HG02588 (cell line): ENCODE data around the gene FAM3D.

ENCODE experiments used
- ATAC-seq: cut with Tn5 transposase; IDR thresholded peaks from one replicate; pipeline ENCODE4 v1.9.1; 2021; ENCODE audit warnings: mild to moderate bottlenecking, moderate library complexity; ENCODE audit not compliant: unreplicated experiment

Gene FAM3D

DNA sequence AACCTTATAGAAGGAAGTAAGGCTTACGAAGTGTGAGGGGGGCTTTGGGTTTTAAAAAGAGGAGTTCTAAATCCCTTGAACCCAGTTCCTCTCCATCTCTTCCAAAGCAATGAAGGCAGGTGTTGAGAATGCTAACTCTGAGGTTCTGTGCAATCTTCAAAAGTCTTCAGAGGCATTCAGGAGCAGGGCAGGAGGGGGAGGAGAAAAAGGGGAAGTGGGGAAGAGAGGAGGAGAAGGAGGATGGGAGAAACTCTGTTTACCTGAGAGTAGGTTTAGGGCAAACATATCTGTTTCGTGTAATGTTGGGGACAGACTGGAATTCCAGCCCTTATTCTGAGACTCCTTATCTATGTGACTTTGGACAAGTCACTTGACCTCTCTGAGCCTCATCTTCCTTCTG is 36.9 kb downstream of the FAM3D start:
- no peak for ATAC-seq

DNA sequence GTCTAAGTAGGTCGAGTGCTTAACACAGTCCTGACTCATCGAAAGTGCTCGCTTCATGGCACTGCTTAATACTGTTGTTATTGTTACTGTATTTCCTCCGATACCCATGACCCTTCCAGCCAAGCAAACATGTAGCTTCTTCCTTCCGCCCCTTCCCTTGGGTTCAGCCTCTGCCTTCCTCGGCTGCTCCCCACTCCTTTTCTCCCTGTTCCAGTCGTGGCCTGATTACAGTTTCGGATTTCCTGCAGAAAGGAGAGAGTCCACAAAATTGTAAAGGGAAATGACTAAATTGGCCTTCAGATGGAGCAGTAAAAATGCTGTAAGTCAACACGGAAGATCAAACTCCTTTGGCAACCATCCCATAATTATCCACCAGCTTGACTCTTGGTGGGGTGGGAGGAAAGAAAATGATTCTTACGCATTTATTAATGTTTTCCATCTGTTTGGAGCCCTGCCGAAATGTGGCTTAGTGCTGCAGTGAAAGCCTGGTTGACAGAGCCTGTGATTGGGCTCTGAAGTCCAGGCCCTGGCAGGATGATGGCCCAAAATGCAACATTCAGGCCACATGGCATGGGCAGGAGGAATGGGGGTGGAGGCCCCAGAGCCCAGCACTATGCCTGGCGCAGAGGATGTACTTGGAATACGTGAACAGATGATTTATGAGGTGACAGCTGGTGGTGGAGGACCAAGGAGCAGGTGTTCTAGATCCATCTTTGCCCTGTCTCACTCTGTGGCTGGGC is 37.6 kb downstream of the FAM3D start:
- ATAC-seq: no peak

DNA sequence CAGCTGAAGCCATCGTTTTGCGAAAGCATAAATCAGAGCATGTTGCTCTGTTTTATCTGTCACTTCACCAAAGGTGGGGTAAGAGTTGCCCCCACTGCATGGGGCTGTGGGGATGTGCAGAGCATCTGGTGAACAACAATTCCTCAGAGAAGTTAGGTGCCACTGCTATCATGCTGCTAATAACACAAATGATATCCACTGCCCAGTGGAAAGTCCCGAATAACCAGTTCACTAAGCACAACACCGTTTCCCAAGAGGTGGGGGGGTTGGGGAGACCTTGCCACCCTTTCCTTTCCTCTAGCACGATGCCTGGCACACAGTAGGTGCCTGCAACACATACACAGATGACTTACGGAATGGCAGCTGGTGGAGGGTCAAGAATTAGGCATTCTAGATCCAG is 38.6 kb downstream of the FAM3D start:
- no peak for ATAC-seq

DNA sequence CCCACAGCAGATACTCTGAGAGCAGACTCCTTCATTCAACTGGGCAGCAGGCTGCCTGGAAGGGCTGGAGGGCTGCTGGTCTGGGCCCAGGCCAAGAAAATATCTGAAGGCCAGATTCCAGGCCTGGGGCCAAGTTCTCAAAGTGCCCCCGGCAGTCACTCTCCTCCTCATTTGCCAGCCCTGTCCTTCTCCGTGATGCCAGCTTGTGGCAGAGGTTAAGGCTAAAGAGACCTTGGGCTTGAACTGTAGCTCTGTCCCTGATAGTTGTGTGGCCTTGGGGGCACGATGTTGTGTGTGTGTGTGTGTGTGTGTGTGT is 39.0 kb downstream of the FAM3D start:
- ATAC-seq: no peak

DNA sequence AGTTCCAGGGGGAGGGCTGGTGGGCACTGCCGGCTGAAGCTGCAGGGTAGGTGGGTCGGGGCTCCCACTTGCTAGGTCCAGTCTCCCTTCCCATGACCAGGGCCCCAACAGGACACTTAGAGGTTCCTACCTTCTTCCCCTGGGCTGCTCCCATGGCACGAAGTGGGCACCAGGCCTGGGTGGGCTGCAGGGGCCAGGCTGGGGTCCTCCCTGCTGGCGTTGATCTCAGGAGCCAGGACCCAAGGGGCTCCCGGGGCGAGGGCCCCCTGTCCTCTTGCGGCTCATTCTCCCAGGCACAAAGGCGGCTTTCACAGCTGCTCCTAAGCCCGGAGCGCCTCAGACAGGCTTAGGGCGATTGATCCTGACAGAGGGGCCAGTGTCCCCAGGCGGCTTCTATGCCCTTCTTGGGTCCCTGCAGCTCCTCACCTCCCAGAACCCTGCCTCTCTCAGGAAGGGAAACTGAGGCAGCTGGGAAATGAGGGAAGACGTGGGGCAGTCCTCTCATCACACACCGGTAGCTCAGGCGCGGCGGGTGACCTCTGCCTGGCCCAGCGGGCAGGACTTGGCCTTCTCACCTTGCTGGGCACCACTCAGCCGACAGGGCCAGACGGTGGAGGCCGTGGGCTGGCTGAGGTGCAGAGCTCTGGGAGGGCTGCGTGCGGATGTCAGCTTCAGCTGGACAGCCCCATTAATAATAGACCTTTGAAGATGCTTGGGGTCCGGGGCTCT is 39.6 kb downstream of the FAM3D start:
- ATAC-seq: no peak

DNA sequence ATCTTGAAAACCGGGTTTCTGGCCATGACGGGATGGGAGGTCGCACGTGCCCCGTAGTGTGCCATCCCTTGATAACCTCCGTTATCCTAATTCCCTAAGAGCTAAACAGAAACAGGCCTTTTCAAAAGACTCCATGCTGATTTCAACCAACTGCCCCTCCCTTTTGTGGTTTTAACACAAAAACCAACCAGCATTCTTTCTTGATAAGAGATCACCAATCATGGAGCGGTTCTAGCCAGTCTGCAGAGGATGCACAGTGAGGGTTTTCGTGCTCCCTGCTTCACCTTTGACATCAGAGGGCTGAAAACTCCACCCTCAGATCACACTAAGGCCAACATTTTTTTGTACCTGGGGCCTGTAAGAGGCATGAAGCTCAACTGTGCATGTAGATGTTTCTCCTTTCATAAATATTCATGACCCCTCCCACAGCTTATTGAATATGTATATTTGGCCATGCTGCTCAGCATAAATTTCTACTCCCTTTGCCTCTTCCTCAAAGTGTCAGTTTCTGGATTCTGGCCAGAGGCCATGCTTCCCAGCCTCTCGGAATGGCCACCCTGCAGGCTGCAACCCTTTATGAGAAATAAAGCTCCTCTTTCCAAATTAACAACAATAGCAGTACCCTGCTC is 41.3 kb downstream of the FAM3D start:
- no peak for ATAC-seq

DNA sequence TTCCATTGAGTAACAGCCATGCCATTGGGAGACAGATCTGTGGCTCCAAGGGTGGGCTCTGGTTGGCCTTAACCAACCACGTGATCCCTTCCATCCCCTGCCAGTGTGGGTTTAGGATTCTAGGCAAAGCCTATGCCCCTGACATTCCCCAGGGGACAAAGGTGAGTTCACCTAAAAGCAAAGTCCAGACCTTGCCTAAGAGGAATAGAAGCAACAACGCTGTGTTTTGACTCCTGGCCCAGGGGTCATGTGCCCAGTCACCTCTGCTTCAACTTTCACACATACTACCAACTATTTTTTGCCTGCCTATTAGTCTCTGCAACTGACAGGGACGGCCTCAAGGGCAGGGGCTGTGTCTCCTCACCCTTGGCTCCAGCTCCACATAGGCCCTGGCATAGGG is 42.0 kb downstream of the FAM3D start:
- ATAC-seq: no peak

DNA sequence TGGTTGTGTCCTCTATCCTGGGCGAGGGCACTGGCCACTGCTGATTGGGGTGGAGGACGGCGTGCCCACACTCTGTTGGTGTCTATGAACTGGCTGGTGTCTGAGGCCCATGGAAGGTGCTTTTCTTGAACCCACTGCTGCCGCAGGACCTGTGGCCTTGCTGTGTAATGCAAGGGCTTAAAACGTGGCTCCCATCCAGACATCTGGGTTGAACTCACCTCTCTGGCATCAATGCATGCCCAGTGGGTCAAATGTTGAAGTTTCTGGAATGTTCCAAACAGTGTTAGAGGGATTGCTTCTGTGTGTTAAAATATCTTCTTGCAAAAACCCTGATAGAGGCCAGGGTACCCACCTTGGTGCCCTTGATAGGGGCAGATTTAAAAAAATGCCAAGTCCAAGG is 42.6 kb downstream of the FAM3D start:
- no peak for ATAC-seq

DNA sequence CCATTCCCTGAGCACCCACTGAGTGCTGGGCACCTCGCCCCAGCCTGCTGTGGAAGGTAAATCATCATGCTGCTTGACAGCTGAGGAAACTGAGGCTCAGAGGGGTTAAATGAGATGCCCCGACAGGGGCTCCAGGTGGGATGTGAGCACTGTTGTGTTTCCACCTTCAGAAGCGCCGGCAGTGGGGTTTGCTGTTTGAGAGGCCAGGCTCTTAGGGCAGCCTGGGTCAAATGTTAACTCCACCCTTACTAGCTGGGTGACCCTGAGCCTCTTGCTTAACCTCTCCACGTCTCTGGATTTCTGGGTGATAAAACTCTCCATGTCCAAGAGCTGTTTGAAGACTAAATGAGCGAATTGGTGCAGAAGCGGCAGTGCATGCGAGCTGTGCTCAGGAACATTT is 43.1 kb downstream of the FAM3D start:
- ATAC-seq: no peak

DNA sequence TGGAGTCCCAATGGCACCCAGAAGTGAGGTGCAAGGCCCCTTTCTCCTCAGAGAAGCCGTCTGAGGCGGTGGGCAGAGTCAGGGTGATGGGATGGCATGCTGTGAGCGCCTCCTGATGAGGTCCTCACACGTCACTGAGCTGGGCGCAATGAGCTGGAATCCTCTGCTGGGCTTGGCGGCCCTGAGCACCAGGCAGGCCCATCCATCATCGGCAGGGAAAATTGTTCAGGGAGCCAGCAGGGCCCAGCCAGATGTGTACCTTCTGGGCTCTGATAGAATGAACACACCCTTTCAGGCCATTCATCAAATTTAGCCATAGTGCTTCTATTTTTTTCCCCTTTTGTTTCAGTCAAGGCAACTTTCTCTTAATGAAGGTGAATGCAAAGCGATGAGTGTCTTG is 43.7 kb downstream of the FAM3D start:
- no peak for ATAC-seq

DNA sequence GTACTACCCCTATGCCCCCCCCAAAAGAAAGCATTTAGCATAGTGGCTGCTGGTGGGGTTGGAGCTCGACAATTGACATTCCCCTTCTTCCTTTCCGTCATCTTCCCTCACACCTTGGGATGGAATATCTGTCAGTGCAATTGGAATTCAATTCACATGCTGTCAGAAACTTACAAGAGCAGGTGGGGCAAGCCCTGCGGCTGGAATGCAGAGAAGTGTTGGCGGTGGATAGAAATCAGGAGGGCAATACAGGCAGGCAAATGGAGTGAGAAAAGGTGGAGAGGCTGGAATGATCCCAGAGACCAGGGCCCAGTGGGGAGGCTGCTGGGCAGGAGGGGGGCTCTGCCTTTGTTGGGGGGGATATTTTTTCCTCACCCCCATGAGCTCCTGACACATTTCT is 44.1 kb downstream of the FAM3D start:
- no peak for ATAC-seq

DNA sequence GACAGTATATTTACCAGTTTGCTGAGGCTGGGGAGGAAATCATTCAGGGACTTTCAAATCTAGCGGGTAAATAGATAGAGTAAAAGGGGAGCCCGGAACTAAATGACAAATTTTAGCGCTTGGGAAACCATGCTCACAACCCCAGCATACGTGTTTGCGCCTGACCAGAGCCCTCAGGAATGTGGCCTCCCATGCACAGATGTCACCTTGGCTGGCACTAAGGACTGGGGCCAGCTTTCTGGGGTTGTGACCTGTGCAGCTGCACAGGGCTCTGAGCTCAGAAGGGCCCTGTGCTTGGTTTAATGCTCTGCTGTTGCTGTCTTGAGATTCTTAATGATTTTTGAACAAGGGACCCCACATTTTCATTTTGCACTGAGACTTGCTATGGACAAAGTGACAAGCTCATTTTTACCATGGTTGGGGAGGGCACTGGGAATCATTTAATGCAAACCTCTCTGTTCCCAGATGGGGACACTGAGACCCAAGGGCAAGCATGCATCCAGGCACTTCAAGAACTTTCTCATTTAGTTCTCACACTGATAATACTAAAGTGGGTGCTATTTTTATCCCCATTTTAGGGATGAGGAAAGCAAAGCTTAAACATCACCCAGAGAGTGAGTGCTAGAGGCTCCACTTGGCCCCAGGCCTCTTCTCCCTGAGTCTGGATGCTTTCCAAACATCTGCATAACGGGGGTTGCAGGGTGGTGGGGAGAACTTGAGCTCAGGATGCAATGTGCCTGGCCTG is 45.3 kb downstream of the FAM3D start:
- ATAC-seq: no peak

DNA sequence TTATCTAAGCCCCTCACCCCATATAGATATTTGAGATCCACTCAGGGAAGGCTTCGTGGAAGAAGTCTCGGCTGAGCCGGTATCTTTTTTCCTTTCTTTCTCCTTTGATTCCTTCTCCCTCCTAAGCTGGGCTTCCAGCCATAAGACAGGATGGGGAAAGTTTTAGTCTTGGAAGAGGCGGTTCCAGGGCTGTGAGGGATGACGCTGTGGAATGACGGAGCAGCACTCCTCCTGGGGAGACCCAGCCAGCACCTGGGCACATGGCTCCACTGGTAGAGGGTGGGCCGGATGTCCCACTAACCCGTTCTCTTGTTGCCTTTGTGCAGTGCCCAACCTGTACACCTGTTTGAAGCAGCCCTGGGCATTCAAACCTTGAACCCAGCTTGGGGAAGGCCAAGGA is 46.2 kb downstream of the FAM3D start:
- ATAC-seq: no peak

DNA sequence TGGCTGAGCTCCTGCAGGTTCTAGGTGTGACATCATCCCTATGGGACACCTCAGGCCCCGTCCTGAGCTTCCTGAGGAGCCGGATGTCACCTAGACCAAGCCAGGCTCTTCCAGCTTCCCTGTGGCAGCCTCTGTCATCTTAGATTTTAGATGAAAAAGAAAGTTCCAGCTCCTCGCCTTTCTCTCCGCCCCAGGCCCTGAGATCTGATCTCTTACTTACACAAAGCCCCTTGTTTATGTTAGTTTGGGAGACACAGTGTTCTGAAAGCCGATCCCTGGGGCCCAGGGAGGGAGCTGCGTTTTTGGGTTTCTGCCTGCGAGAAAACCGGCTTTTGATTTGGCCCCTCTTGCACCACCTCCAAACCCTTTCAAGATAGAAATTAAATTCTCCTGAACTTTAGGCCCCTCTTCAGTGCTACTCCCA is 49.2 kb downstream of the FAM3D start:
- ATAC-seq: no peak

DNA sequence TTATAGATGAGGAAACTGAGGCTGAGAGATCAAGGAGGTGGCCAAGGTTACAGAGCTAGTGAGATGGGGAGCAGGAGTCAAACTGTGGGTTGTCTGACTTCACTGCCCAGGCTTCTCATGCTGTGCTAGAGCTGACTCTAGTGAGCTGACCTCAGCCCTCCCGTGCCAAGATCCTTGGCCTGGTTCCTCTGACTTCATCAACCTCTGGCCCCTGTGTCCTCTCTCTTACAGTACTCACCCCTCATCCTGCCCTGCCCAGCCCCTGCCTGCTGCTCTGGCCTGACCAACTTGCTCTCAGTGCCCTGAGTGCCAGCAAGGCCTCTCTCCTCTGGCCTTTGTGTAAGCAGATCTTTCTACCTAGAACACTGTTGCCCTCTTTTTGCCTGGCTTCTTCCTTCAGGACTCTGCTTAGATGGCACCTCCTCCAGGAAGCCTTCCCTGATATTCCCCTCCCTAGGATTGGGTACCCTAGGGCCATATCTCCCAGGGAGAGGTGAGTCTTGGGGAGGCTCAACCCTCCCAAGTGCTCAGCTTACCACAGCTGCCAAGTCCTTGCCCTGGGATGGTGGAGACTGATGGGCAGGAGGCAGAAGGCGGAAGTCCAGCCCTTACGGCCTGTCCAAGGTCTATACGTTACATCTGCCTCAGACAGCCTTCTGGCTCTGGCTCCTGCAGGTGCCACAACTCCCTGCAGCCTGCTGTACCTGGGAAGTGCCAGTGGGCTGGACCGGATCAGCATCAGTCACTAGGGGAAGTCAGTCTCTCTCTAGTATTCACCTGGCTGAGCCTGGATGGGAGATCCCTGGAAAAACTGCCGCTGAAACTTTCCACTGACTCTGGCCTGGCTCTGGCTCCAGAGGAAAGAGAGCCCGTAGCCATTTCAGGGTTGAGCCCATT is 53.1 kb downstream of the FAM3D start:
- no peak for ATAC-seq

DNA sequence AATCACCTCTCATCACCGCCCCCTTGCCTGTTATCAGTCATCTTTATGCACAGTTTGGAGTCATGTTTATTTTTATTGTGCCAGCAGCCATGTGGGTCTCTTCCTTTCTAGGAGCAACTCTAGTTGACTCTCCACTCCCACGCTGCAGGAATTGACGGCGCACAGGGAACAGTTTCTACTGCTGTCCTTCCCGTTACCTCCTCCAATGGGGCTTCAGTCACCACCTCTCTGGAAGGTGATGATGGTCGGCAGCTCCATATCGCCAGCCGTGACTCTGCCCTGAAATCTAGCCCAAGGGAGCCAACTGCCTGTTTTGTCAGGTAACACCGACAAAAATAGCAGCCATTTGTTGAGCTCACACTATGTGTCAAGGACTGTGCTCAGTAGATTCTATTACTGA is 53.7 kb downstream of the FAM3D start:
- ATAC-seq: no peak

DNA sequence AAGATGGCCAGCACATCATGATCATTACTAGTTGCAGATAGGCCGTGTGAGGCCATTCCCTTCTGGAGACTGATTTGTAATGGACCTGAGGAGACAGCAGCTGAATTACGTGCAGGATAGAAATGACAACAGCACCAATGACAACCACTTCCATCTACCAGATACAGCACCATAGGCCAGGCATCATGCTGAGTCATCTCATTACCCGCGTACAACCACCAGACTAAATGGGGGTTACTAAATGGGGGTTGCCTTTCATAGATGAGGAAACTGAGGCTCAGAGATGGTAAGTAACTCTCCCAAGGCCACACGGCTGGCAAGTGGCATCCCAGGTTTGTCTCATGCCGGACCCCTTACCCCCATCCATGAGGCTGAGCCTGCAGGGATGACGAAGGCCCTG is 56.6 kb downstream of the FAM3D start:
- ATAC-seq: peak; percentile 49

DNA sequence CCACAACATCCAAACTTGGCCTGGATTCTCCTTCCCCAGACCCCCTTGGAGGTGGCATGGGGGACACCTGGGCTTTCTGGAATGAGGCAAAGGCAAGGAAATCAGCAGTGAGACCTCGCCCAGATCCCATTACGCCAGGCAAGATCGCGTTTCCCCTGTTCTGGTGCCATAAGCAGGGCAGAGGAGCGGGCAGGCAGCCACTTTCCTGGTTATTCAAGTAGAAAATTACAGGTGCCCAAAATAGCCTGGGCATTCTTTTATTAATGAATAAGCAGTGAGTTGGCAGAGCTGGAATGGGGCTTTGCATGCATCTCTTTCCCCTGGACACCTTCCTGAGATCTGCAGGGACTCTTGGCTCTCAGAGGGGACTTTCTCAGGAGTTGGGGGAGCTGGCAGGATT is 57.9 kb downstream of the FAM3D start:
- ATAC-seq: no peak

DNA sequence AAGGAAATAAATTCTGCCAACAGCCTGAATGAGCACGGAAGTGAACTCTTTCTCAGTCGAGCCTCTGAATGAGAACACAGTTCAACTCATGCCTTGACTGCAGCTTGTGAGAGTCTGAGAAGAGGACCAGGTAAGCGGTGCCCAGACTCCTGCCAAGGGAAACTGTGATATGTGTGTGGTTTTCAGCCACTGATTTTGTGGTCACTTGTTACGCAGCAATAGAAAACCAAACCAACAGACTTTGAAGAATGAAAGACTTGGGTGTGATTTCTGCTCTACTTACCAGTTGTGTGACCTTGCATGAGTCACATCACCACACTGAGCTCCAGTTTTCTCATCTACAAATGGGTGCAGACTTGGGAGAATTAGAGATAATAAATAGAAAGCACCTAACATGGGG is 58.8 kb downstream of the FAM3D start:
- ATAC-seq: no peak

DNA sequence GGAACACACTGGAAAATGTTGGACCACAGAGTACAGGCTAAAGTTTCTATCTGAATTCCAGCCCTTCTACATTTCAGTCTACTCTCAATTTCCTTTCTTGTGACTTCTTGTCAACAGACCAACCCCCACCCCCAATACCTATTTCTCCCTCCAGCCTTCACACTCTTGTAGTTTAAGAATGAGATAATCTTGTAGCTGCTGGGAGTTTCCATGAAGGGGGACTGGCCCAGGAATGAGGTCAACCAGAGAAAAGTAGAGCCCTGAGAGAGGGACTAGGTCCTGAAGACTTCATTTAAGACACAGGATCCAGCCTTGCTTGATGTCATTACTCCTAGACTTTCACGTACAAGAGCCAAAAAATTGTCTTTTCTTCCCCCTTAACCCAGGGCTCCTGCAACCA is 59.9 kb downstream of the FAM3D start:
- no peak for ATAC-seq

DNA sequence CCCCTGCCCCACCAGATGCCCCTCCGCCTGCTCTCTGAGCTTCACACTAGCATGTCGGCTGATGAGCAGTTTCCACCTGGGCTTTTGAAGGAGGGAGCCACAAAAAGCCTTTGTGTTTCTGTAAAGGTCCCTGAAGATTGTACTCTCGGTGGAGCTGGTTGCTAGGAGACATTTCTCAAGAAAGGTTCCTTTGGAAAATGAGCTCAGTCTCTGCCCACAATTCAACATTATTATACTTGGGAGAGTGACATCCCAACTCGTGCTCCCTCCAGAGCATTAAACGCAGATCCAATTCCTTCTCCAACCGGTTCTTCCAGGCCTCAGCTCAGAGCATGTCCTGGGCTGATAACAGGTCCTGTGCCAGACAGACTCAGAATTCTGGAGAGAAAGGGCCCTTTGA is 62.5 kb downstream of the FAM3D start:
- no peak for ATAC-seq
